ENCODE results near the gene FOXO1. TPM values are rescaled to one million over a fixed set of nuclear protein-coding genes. Genes with fewer than 3 reads are reported as not detected.
A peak's percentile ranks its signal among the peaks of the same experiment; 100 is the strongest.

FOXO1 gene
- total RNA-seq, 1 donor from 2014 or later = 41.9 TPM

- DNase-seq (ENCODE audit: low spot score) = no peak
- Mint-ChIP-seq H3K27ac (peak overlapping the region; percentile 94), H3K27me3 (ENCODE audit: insufficient read depth) (peaks cover 2% of the 10 kb centered on the region), H3K36me3 (ENCODE audit: low read depth) (peaks cover 32% of the 10 kb centered on the region), H3K4me1 (ENCODE audit: low read depth) (peaks cover 58% of the 10 kb centered on the region), H3K9me3 (no peaks in the 10 kb centered on the region), H3K4me3 (peak overlapping the region; percentile 90)
- intact Hi-C loops (cut with micrococcal nuclease) = loop anchor here (1.0 to 5.0 kb wide), 22 partner anchors 10 to 886 kb away; partner anchors contain the start of gene ELF1
These were observed 3.6 kb downstream of the FOXO1 start for GRCh38 chr13:40662866-40663265.

GRCh38 chr13:40661875-40662665, 4.4 kb downstream of the FOXO1 start:
- intact Hi-C loops (cut with micrococcal nuclease) = loop anchor here (1.0 to 5.0 kb wide), 18 partner anchors 9 to 636 kb away; partner anchors contain the start of gene ELF1
- Mint-ChIP-seq H3K27me3 (ENCODE audit: insufficient read depth) (no peaks in the 10 kb centered on the region), H3K36me3 (ENCODE audit: low read depth) (peaks cover 39% of the 10 kb centered on the region), H3K9me3 (peaks cover 6% of the 10 kb centered on the region), H3K27ac (peak overlapping the region; percentile 94), H3K4me1 (ENCODE audit: low read depth) (peaks cover 58% of the 10 kb centered on the region), H3K4me3 (peak overlapping the region; percentile 90)
- DNase-seq (ENCODE audit: low spot score) = no peak

- H3K4me1 Mint-ChIP-seq (ENCODE audit: low read depth) = peaks cover 70% of the 10 kb centered on the region
- H3K27me3 Mint-ChIP-seq (ENCODE audit: insufficient read depth) = no peaks in the 10 kb centered on the region
- intact Hi-C loops (cut with micrococcal nuclease) = loop anchor here (5.0 kb wide), 4 partner anchors 88 to 513 kb away; partner anchors contain the start of gene ELF1
- H3K36me3 Mint-ChIP-seq (ENCODE audit: low read depth) = peaks cover 39% of the 10 kb centered on the region
- H3K4me3 Mint-ChIP-seq = peak overlapping the region; percentile 26
- no peak for DNase-seq (ENCODE audit: low spot score)
- peaks cover 6% of the 10 kb centered on the region for H3K9me3 Mint-ChIP-seq
- peak overlapping the region; percentile 8 for H3K27ac Mint-ChIP-seq
These were observed 5.7 kb downstream of the FOXO1 start for GRCh38 chr13:40660692-40661091.

DNA sequence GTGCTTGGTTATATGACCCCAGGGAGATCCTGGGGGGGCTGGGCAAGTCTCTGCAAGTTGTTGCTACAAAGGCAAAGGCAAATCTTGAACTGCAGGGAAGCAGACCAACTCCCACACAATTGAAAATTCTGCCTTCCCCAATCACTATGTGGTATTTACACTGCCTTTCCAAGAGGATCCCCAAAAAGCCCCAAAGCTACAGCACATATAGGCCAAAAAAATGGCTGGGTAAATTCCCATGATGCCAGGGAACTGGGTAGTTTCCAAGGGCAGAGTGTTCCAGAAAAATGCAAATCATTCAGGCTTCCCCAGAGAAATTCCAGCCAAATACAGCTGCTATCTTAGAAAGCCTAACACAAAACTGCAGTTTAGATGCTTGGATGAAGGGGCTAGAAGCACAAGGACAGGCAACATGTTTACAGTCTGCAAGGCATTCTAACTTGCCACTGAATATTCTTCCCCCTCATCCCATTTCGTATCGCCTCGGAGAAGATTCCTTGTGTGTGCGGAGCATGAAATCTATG, 6.2 kb downstream of the FOXO1 start:
- peaks cover 39% of the 10 kb centered on the region for H3K36me3 Mint-ChIP-seq (ENCODE audit: low read depth)
- H3K4me3 Mint-ChIP-seq = peak overlapping the region; percentile 26
- peaks cover 71% of the 10 kb centered on the region for H3K4me1 Mint-ChIP-seq (ENCODE audit: low read depth)
- peaks cover 6% of the 10 kb centered on the region for H3K9me3 Mint-ChIP-seq
- intact Hi-C loops (cut with micrococcal nuclease) = loop anchor here (5.0 kb wide), 4 partner anchors 88 to 513 kb away; partner anchors contain the start of gene ELF1
- H3K27ac Mint-ChIP-seq = peak overlapping the region; percentile 8
- H3K27me3 Mint-ChIP-seq (ENCODE audit: insufficient read depth) = no peaks in the 10 kb centered on the region
- DNase-seq (ENCODE audit: low spot score) = no peak

- H3K36me3 Mint-ChIP-seq (ENCODE audit: low read depth) = peaks cover 39% of the 10 kb centered on the region
- intact Hi-C loops (cut with micrococcal nuclease) = no loop called here
- no peak for DNase-seq (ENCODE audit: low spot score)
- H3K9me3 Mint-ChIP-seq = peaks cover 6% of the 10 kb centered on the region
- H3K27ac Mint-ChIP-seq = peak overlapping the region; percentile 76
- H3K4me1 Mint-ChIP-seq (ENCODE audit: low read depth) = peaks cover 84% of the 10 kb centered on the region
- H3K4me3 Mint-ChIP-seq = peak overlapping the region; percentile 15
- no peaks in the 10 kb centered on the region for H3K27me3 Mint-ChIP-seq (ENCODE audit: insufficient read depth)
These were observed 8.5 kb downstream of the FOXO1 start for GRCh38 chr13:40657951-40658350.

GRCh38 chr13:40657307-40657706, 9.1 kb downstream of the FOXO1 start:
- Mint-ChIP-seq H3K4me1 (ENCODE audit: low read depth) (peaks cover 84% of the 10 kb centered on the region), H3K4me3 (peak overlapping the region; percentile 37), H3K36me3 (ENCODE audit: low read depth) (peaks cover 37% of the 10 kb centered on the region), H3K27ac (peak overlapping the region; percentile 76), H3K9me3 (peaks cover 6% of the 10 kb centered on the region), H3K27me3 (ENCODE audit: insufficient read depth) (no peaks in the 10 kb centered on the region)
- no peak for DNase-seq (ENCODE audit: low spot score)
- intact Hi-C loops (cut with micrococcal nuclease) = no loop called here

DNA sequence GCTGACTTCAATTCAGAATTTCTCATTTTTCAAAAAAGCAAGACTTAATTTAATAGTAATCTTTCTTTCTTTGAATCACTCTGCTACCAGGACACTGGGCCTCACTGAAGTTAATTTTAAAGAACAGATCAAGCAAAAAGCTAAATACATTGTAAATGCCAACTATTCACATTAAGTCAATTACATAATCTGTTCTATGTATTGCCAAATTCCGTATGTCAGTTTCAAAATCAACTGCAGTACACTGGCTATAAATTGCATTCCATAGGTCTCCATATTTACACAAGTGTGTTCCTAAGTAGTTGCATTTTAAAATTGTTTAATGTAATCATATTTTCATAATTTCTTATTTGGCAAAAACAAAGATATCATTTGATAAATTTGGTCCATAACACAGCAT, 10.1 kb downstream of the FOXO1 start:
- Mint-ChIP-seq H3K36me3 (ENCODE audit: low read depth) (peaks cover 36% of the 10 kb centered on the region), H3K27ac (no peak overlapping the region), H3K27me3 (ENCODE audit: insufficient read depth) (no peaks in the 10 kb centered on the region), H3K4me3 (no peak overlapping the region), H3K9me3 (peaks cover 6% of the 10 kb centered on the region), H3K4me1 (ENCODE audit: low read depth) (peaks cover 86% of the 10 kb centered on the region)
- intact Hi-C loops (cut with micrococcal nuclease) = no loop called here
- no peak for DNase-seq (ENCODE audit: low spot score)

GRCh38 chr13:40653527-40654318, 12.7 kb downstream of the FOXO1 start:
- intact Hi-C loops (cut with micrococcal nuclease) = loop anchor here (1.0 to 2.0 kb wide), 5 partner anchors 8 to 135 kb away; partner anchors contain the start of gene FOXO1
- Mint-ChIP-seq H3K27ac (peak overlapping the region; percentile 87), H3K4me3 (peak overlapping the region; percentile 60), H3K4me1 (ENCODE audit: low read depth) (peaks cover 89% of the 10 kb centered on the region), H3K36me3 (ENCODE audit: low read depth) (peaks cover 25% of the 10 kb centered on the region), H3K9me3 (peaks cover 6% of the 10 kb centered on the region), H3K27me3 (ENCODE audit: insufficient read depth) (no peaks in the 10 kb centered on the region)
- no peak for DNase-seq (ENCODE audit: low spot score)

DNA sequence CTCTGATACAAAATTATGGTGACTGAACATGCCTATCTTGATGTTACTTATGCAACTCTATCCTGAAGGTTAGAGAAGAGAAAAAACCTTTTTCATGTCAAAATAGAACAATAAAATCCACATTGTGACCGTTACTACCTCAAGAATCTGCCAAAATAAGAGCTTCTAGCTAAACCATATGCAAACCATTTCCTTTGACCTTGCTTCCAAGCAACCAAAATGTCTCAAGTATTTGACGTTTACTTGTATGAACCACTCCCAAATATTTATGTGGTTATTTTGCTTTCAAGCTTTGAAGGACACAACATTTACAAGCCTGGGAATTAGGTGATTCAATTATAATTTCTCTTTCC, 13.9 kb downstream of the FOXO1 start:
- H3K9me3 Mint-ChIP-seq = peaks cover 3% of the 10 kb centered on the region
- H3K27ac Mint-ChIP-seq = no peak overlapping the region
- peaks cover 15% of the 10 kb centered on the region for H3K36me3 Mint-ChIP-seq (ENCODE audit: low read depth)

GRCh38 chr13:40651866-40652587, 14.4 kb downstream of the FOXO1 start:
- no peak overlapping the region for H3K4me3 Mint-ChIP-seq
- H3K27ac Mint-ChIP-seq = no peak overlapping the region
- H3K9me3 Mint-ChIP-seq = no peaks in the 10 kb centered on the region
- DNase-seq (ENCODE audit: low spot score) = no peak
- H3K27me3 Mint-ChIP-seq (ENCODE audit: insufficient read depth) = no peaks in the 10 kb centered on the region
- intact Hi-C loops (cut with micrococcal nuclease) = loop anchor here (2.0 kb wide), 1 partner anchor 15 kb away; the partner anchor contains the start of gene FOXO1
- peaks cover 91% of the 10 kb centered on the region for H3K4me1 Mint-ChIP-seq (ENCODE audit: low read depth)
- H3K36me3 Mint-ChIP-seq (ENCODE audit: low read depth) = peaks cover 12% of the 10 kb centered on the region

More for the DNA sequence above, 13.9 kb downstream of the FOXO1 start:
- H3K27me3 Mint-ChIP-seq (ENCODE audit: insufficient read depth) = no peaks in the 10 kb centered on the region
- intact Hi-C loops (cut with micrococcal nuclease) = loop anchor here (2.0 kb wide), 1 partner anchor 14 kb away; the partner anchor contains the start of gene FOXO1
- H3K4me3 Mint-ChIP-seq = no peak overlapping the region
- DNase-seq (ENCODE audit: low spot score) = no peak
- peaks cover 90% of the 10 kb centered on the region for H3K4me1 Mint-ChIP-seq (ENCODE audit: low read depth)

GRCh38 chr13:40648841-40649240, 17.6 kb downstream of the FOXO1 start:
- H3K27ac Mint-ChIP-seq = no peak overlapping the region
- H3K36me3 Mint-ChIP-seq (ENCODE audit: low read depth) = peaks cover 19% of the 10 kb centered on the region
- no peaks in the 10 kb centered on the region for H3K9me3 Mint-ChIP-seq
- DNase-seq (ENCODE audit: low spot score) = no peak
- H3K27me3 Mint-ChIP-seq (ENCODE audit: insufficient read depth) = no peaks in the 10 kb centered on the region
- intact Hi-C loops (cut with micrococcal nuclease) = no loop called here
- H3K4me3 Mint-ChIP-seq = no peak overlapping the region
- peaks cover 95% of the 10 kb centered on the region for H3K4me1 Mint-ChIP-seq (ENCODE audit: low read depth)

GRCh38 chr13:40648040-40648439, 18.4 kb downstream of the FOXO1 start:
- DNase-seq (ENCODE audit: low spot score) = no peak
- Mint-ChIP-seq H3K36me3 (ENCODE audit: low read depth) (peaks cover 15% of the 10 kb centered on the region), H3K27me3 (ENCODE audit: insufficient read depth) (no peaks in the 10 kb centered on the region), H3K4me1 (ENCODE audit: low read depth) (peaks cover 87% of the 10 kb centered on the region), H3K27ac (no peak overlapping the region), H3K9me3 (no peaks in the 10 kb centered on the region), H3K4me3 (no peak overlapping the region)
- intact Hi-C loops (cut with micrococcal nuclease) = no loop called here
